Heart right ventricle (tissue), 16 donors: ENCODE results near the gene VEGFA. TPM values are rescaled to one million over a fixed set of nuclear protein-coding genes. Genes with fewer than 3 reads are reported as not detected.

ENCODE experiments used
- ATAC-seq, 8 donors: fragments of 200-7000 bp; cut with Tn5 transposase; one replicate each; pipeline ENCODE4 v1.9.1; 2020; ENCODE audit warnings: mild to moderate bottlenecking in 8 of 8, moderate library complexity in 8 of 8, moderate number of reproducible peaks in 1 of 8
- DNase-seq, 2 donors: peaks; one replicate each; pipeline ENCODE4 v3.0.0-alpha.2; 2020
- H3K27ac ChIP-seq, 10 donors: fragments of 200-600 bp; sonication (generic) in 2 of 10; one replicate each; pipeline versions ENCODE4 v1.5.0 to v1.8.0; 2020 to 2022; ENCODE audit warnings: mild to moderate bottlenecking in 3 of 10
- H3K27me3 ChIP-seq, 7 donors: fragments of 200-600 bp; one replicate each; pipeline ENCODE4 v1.8.0; 2021 to 2022; ENCODE audit warnings: mild to moderate bottlenecking in 2 of 7
- H3K36me3 ChIP-seq, 9 donors: fragments of 200-600 bp; sonication (generic) in 1 of 9; one replicate each; pipeline versions ENCODE4 v1.5.0 to v1.8.0; 2020 to 2022; ENCODE audit warnings: mild to moderate bottlenecking in 2 of 9
- H3K4me1 ChIP-seq, 9 donors: fragments of 200-600 bp; sonication (generic) in 1 of 9; one replicate each; pipeline versions ENCODE4 v1.5.0 to v1.8.0; 2020 to 2022; ENCODE audit warnings: mild to moderate bottlenecking in 4 of 9
- H3K4me3 ChIP-seq, 10 donors: fragments of 200-600 bp; sonication (generic) in 2 of 10; one replicate each; pipeline versions ENCODE4 v1.5.0 to v1.8.0; 2020 to 2022; ENCODE audit warnings: mild to moderate bottlenecking in 7 of 10, moderate library complexity in 2 of 10
- H3K9me3 ChIP-seq, 11 donors: fragments of 200-600 bp in 10 of 11; sonication (generic) in 2 of 11; one replicate each; pipeline versions ENCODE4 v1.5.0 to v1.8.0; 2013 to 2022; ENCODE audit warnings: mild to moderate bottlenecking in 2 of 11, control low read depth in 1 of 11, moderate library complexity in 1 of 11
- WGBS, 2 donors: extraction: QIAGEN DNeasy Blood & Tissue Kit; methylation state at CpG; one replicate each; pipeline ENCODE4 v1.1.7; 2013; ENCODE audit warnings: inconsistent platforms in 1 of 2; 5-methylcytosine and 5-hydroxymethylcytosine counted together
- intact Hi-C, 10 donors: fragments of 100-400 bp; cut with DNase I; formaldehyde crosslinking; loops; one replicate each; pipeline versions ENCODE4 v1.11.1 to v1.14.2; 2022
- polyA plus RNA-seq, 2 donors: library from polyadenylated mRNA; stranded (reverse); fragments of 200-250 nt; gene quantifications; one replicate each; pipeline ENCODE4 v1.2.3, GENCODE V29; 2013
- total RNA-seq, 10 donors: library from RNA; stranded (reverse); fragmentation: NEBNext Ultra II Directional in 3 of 10; extraction: Animal tissue kit (Norgen Biotek cat#: 25700) in 3 of 10; gene quantifications; one replicate each; pipeline versions ENCODE4 v1.2.1 to v1.2.4, GENCODE V29; 2021 to 2023
- TF ChIP-seq, protein P1 (sequence below), 9 donors: fragments of 200-600 bp; sonication (generic) in 2 of 9; IDR thresholded peaks; one replicate each; pipeline versions ENCODE4 v1.5.0 to v1.8.0; 2021 to 2022; ENCODE audit warnings: antibody characterized with exemption in 9 of 9, mild to moderate bottlenecking in 5 of 9, moderate library complexity in 1 of 9
- donor health status: Arrhythmogenic right ventricular cardiomyopathy.
- donor health status: ischemic (EF 13 %, LVEDD 7.1; RV severe dilation, severe dysfunction).
- donor health status: healthy with polysubstance abuse.
- donor health status: DM: no; HTN: yes; CAD: no.
- donor health status: DM: no; HTN: no; CAD: no.
- donor health status: ischemic (EF 25% LVEDD 6.9; RV normal size, moderate dysfunction).
- donor health status: ischemic (EF 25% LVEDD 5.7; RV mildly dilated, moderate dysfunction).
- donor health status: healthy.
- donor health status: DM: yes; HTN: yes; CAD: no.
- donor health status: Ischemic cardiomyopathy.
- donor health status: ischemic (EF 35%, LVEDD 5.7; RV mildly dilated, moderate dysfunction).
- donor health status: nonischemic (EF 11% LVEDD 7.7; RV severe dilation, severe dysfunction).
- donor health status: DM: yes; HTN: yes; CAD: no.
- donor health status: PGD.
- donor health status: ischemic (EF 29% LVEDD 5.4; RV normal size, mild dysfunction).
- donor health status: nonischemic (EF 23%, LVEDD 6.1; RV moderate dilation, normal function).

Gene VEGFA
- total and polyA plus RNA-seq, 12 donors: 133 to 456 (median 216) TPM

DNA sequence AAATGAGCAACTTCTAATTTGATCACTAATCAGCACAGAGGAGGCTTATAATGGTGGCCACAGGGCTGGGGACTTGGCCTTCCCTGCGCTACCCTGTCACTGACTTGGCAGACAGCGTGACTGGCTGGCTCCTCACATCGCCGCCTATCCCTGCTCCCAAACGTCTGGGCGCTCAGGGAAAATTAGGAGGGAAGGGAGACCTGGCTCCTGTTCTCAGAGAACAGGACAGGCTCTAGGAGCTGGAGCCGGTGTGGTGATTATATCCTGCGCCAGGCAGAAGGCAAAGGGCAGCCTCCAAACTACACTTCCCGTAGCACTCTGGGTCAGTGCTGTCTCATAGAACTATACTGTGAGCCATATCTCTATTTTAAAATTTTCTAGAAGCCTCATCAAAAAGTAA is 53.4 kb downstream of the VEGFA start:
- Histone ChIP-seq H3K4me3 (no peak overlapping the region), H3K4me1 (peaks cover 0 to 7% (median 0%) of the 10 kb centered on the region in 9 donors), H3K9me3 (no peaks in the 10 kb centered on the region), H3K27ac (no peak overlapping the region), H3K36me3 (no peaks in the 10 kb centered on the region), H3K27me3 (no peaks in the 10 kb centered on the region)
- WGBS, 2 donors: 89 to 93% methylated on average over 9 of the region's 9 CpGs
- ATAC-seq: no peak
- intact Hi-C loops: no loop called here
- TF ChIP-seq, protein P1, sequence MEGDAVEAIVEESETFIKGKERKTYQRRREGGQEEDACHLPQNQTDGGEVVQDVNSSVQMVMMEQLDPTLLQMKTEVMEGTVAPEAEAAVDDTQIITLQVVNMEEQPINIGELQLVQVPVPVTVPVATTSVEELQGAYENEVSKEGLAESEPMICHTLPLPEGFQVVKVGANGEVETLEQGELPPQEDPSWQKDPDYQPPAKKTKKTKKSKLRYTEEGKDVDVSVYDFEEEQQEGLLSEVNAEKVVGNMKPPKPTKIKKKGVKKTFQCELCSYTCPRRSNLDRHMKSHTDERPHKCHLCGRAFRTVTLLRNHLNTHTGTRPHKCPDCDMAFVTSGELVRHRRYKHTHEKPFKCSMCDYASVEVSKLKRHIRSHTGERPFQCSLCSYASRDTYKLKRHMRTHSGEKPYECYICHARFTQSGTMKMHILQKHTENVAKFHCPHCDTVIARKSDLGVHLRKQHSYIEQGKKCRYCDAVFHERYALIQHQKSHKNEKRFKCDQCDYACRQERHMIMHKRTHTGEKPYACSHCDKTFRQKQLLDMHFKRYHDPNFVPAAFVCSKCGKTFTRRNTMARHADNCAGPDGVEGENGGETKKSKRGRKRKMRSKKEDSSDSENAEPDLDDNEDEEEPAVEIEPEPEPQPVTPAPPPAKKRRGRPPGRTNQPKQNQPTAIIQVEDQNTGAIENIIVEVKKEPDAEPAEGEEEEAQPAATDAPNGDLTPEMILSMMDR (IDR thresholded peaks at IDR 0.05): no peak
- no peak for DNase-seq

GRCh38 chr6:43823879-43824702 is 54.1 kb downstream of the VEGFA start:
- Histone ChIP-seq H3K4me1 (peaks cover 0 to 7% (median 0%) of the 10 kb centered on the region in 9 donors), H3K9me3 (no peaks in the 10 kb centered on the region), H3K27ac (no peak overlapping the region), H3K4me3 (no peak overlapping the region), H3K36me3 (no peaks in the 10 kb centered on the region), H3K27me3 (no peaks in the 10 kb centered on the region)
- TF ChIP-seq, protein P1 (IDR thresholded peaks at IDR 0.05): no peak
- DNase-seq (no peak), ATAC-seq (peak in 1 of 8 donors; percentile 40)
- intact Hi-C loops: no loop called here
- 54 to 58% methylated on average over 11 of the region's 11 CpGs for WGBS, 2 donors

DNA sequence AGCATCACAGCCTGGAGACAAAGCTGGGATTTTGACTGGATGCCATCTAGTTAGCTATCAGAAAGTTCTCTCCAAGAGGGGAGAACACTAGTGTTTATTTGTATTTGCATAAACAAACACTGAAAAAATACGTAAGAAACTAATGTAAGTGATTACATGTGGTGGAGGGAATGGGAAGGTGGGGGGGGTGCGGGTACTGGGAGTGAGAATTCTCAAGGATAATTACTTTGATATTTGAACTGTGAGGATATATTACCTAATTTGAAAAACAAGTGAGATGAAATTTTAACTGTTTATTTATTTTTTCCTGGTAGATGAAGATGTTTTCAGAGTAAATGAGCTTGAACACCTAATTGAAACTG is 54.7 kb downstream of the VEGFA start:
- DNase-seq (no peak), ATAC-seq (no peak)
- Histone ChIP-seq H3K27me3 (no peaks in the 10 kb centered on the region), H3K4me1 (peaks cover 0 to 7% (median 0%) of the 10 kb centered on the region in 9 donors), H3K4me3 (no peak overlapping the region), H3K27ac (no peak overlapping the region), H3K36me3 (no peaks in the 10 kb centered on the region), H3K9me3 (no peaks in the 10 kb centered on the region)
- TF ChIP-seq, protein P1 (IDR thresholded peaks at IDR 0.05): no peak
- intact Hi-C loops: no loop called here
- 68 to 78% methylated on average over 2 of the region's 2 CpGs for WGBS, 2 donors

DNA sequence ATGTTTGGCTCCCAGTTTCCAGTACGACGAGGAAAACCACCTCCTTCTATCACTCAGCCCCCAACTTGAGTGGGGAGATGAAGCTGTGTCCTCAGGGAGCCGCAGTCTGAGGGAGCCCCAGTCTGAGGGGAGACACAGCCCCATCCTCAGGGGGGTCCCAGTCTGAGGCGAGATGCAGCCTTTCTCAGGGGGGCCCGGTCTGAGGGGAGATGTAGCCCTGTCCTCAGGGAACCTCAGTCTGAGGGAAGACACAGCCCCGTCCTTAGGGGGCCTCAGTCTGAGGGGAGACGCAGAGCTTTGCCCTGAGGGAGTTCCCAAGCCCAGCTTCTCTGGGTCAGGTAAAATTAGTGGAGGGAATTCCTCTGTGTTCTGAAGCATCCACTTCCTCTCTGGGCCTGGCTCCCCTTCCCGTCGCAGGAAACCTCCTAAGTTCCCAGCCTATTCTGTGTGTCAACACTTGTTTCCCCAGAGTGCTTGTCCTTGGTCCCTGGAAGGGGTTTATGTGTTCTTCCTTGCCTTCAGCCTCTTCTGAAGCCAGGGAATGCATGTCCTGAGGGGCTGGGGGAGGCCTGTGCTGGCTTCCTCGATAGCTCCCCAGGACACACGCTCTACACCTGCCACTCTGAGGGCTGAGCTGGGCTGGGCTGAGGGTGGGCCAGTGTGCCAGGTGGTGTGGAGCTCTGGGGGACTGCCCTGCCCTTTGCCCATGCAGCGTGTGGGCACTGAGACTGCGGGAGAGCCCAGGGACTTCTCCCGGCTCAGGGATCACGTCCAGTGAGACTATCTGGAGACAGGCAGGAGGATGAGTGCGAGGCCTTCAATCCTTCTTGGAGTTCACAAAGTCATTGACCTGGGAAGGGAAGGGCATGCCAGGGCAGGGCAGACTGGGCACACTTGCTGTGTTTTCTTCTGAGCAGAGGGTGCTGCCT is 55.4 kb downstream of the VEGFA start:
- ATAC-seq (peak in 3 of 8 donors; percentile 13 to 53 (median 26)), DNase-seq (no peak)
- WGBS, 2 donors: 79 to 86% methylated on average over 16 of the region's 16 CpGs

More for the DNA sequence above, 55.4 kb downstream of the VEGFA start:
- Histone ChIP-seq H3K4me1 (peaks cover 0 to 7% (median 0%) of the 10 kb centered on the region in 9 donors), H3K27ac (no peak overlapping the region), H3K4me3 (no peak overlapping the region), H3K9me3 (no peaks in the 10 kb centered on the region), H3K36me3 (no peaks in the 10 kb centered on the region), H3K27me3 (peaks cover 0 to 6% (median 0%) of the 10 kb centered on the region in 7 donors)
- intact Hi-C loops: no loop called here
- TF ChIP-seq, protein P1 (IDR thresholded peaks at IDR 0.05): no peak
